WTC11 (cell line): ENCODE data around the gene ARHGAP6. TPM values are rescaled to one million over a fixed set of nuclear protein-coding genes. Genes with fewer than 3 reads are reported as not detected.
A peak's percentile ranks its signal among the peaks of the same experiment; 100 is the strongest.

Source experiments
- ATAC-seq: fragments of 200-7000 bp; cut with Tn5 transposase; 2 replicates; pipeline ENCODE4 v1.10.0; 2021; ENCODE audit warnings: mild to moderate bottlenecking, moderate library complexity
- CTCF ChIA-PET: fragments of 300-600 bp; sonication (Branson Sonifier 250); formaldehyde crosslinking; loops from one replicate; lab custom pipeline; 2021; ENCODE audit warnings: antibody characterized with exemption; lab: Charles Lee
- POLR2A ChIA-PET: fragments of 350-600 bp; sonication (Branson Sonifier 250); formaldehyde crosslinking; loops from one replicate; lab custom pipeline; 2021; ENCODE audit warnings: antibody characterized with exemption; lab: Charles Lee
- DNase-seq: peaks from one replicate; pipeline ENCODE4 v3.0.0; 2021; ENCODE audit warnings: low spot score
- H3K27ac Mint-ChIP-seq: 2 replicates; pipeline ENCODE4 v1.8.0; 2021; ENCODE audit warnings: mixed read lengths
- H3K27me3 Mint-ChIP-seq: 2 replicates; pipeline ENCODE4 v1.8.0; 2021; ENCODE audit warnings: low read depth, mild to moderate bottlenecking, moderate library complexity, mixed read lengths
- H3K36me3 Mint-ChIP-seq: 2 replicates; pipeline ENCODE4 v1.8.0; 2021; ENCODE audit warnings: mixed read lengths
- H3K4me1 Mint-ChIP-seq: 2 replicates; pipeline ENCODE4 v1.8.0; 2022; ENCODE audit warnings: mixed read lengths
- H3K4me3 Mint-ChIP-seq: 2 replicates; pipeline ENCODE4 v1.8.0; 2021; ENCODE audit warnings: mild to moderate bottlenecking, moderate library complexity, mixed read lengths
- H3K9me3 Mint-ChIP-seq: 2 replicates; pipeline ENCODE4 v1.8.0; 2021; ENCODE audit warnings: mixed read lengths
- ATF1 ChIP-seq: sonication (generic); formaldehyde crosslinking; IDR thresholded peaks from 2 replicates; pipeline ENCODE4 v1.8.1; 2023; ENCODE audit warnings: mild to moderate bottlenecking, moderate library complexity, missing genetic modification reagents
- CBFB ChIP-seq: sonication (generic); formaldehyde crosslinking; IDR thresholded peaks from 2 replicates; pipeline ENCODE4 v1.8.1; 2022; ENCODE audit warnings: mild to moderate bottlenecking, low read depth, missing genetic modification reagents
- CREB1 ChIP-seq: sonication (generic); formaldehyde crosslinking; IDR thresholded peaks from 2 replicates; pipeline ENCODE4 v1.8.0; 2023; ENCODE audit warnings: mild to moderate bottlenecking, missing genetic modification reagents
- E2F5 ChIP-seq: sonication (generic); formaldehyde crosslinking; IDR thresholded peaks from 2 replicates; pipeline ENCODE4 v1.8.1; 2022; ENCODE audit warnings: mild to moderate bottlenecking, moderate library complexity, missing genetic modification reagents
- ELF4 ChIP-seq: sonication (generic); formaldehyde crosslinking; IDR thresholded peaks from 2 replicates; pipeline ENCODE4 v1.8.1; 2022; ENCODE audit warnings: low read depth, mild to moderate bottlenecking, moderate library complexity, missing genetic modification reagents
- ERG ChIP-seq: fragments of 250-450 bp; sonication (Bioruptor Pico); IDR thresholded peaks from 2 replicates; pipeline ENCODE4 v1.8.0; 2021; ENCODE audit warnings: mild to moderate bottlenecking
- FOXJ3 ChIP-seq: sonication (generic); formaldehyde crosslinking; IDR thresholded peaks from 2 replicates; pipeline ENCODE4 v1.9.0; 2021; ENCODE audit warnings: missing genetic modification reagents, mild to moderate bottlenecking, borderline replicate concordance
- GTF2I ChIP-seq: fragments of 250-450 bp; sonication (Bioruptor Pico); conservative IDR thresholded peaks from 2 replicates; pipeline ENCODE4 v1.4.0; 2021; ENCODE audit warnings: mild to moderate bottlenecking
- KAT7 ChIP-seq: sonication (generic); formaldehyde crosslinking; IDR thresholded peaks from 2 replicates; pipeline ENCODE4 v1.8.1; 2023; ENCODE audit warnings: missing genetic modification reagents, mild to moderate bottlenecking, borderline replicate concordance
- NFATC4 ChIP-seq: fragments of 250-450 bp; sonication (Bioruptor Pico); IDR thresholded peaks from 2 replicates; pipeline ENCODE4 v1.9.0; 2021; ENCODE audit warnings: mild to moderate bottlenecking
- NFYB ChIP-seq: sonication (generic); formaldehyde crosslinking; conservative IDR thresholded peaks from 2 replicates; pipeline ENCODE4 v1.8.0; 2022; ENCODE audit warnings: low read depth, missing genetic modification reagents
- RELA ChIP-seq: sonication (generic); formaldehyde crosslinking; IDR thresholded peaks from 2 replicates; pipeline ENCODE4 v1.8.1; 2022; ENCODE audit warnings: missing genetic modification reagents, mild to moderate bottlenecking, borderline replicate concordance
- STAT6 ChIP-seq: sonication (generic); formaldehyde crosslinking; conservative IDR thresholded peaks from 2 replicates; pipeline ENCODE4 v1.8.1; 2023; ENCODE audit warnings: mild to moderate bottlenecking, low read depth, missing genetic modification reagents, moderate library complexity
- USF1 ChIP-seq: sonication (generic); formaldehyde crosslinking; IDR thresholded peaks from 2 replicates; pipeline ENCODE4 v1.8.0; 2022; ENCODE audit warnings: mild to moderate bottlenecking, missing genetic modification reagents
- ZMAT4 ChIP-seq: fragments of 250-450 bp; sonication (Bioruptor Pico); IDR thresholded peaks from 2 replicates; pipeline ENCODE4 v1.9.0; 2021; ENCODE audit warnings: mild to moderate bottlenecking
- ZNF138 ChIP-seq: sonication (generic); formaldehyde crosslinking; conservative IDR thresholded peaks from 2 replicates; pipeline ENCODE4 v1.8.1; 2022; ENCODE audit warnings: mild to moderate bottlenecking, moderate library complexity, missing genetic modification reagents
- ZNF232 ChIP-seq: sonication (generic); formaldehyde crosslinking; IDR thresholded peaks from 2 replicates; pipeline ENCODE4 v1.8.0; 2022; ENCODE audit warnings: mild to moderate bottlenecking, missing genetic modification reagents
- ZNF423 ChIP-seq: fragments of 250-450 bp; sonication (Bioruptor Pico); IDR thresholded peaks from 2 replicates; pipeline ENCODE4 v2.1.2; 2022; ENCODE audit warnings: mild to moderate bottlenecking, moderate library complexity
- total RNA-seq: library from RNA; stranded (reverse); gene quantifications from 3 replicates; pipeline ENCODE4 v1.2.3, GENCODE V29; 2021
- TF ChIP-seq, protein P1 (sequence below): sonication (generic); formaldehyde crosslinking; IDR thresholded peaks from 2 replicates; pipeline ENCODE4 v1.8.0; 2022; ENCODE audit warnings: mild to moderate bottlenecking, missing genetic modification reagents
- TF ChIP-seq, protein P2 (sequence below): fragments of 250-450 bp; sonication (Bioruptor Pico); IDR thresholded peaks from 2 replicates; pipeline ENCODE4 v1.9.0; 2021; ENCODE audit warnings: mild to moderate bottlenecking, borderline replicate concordance
- TF ChIP-seq, protein P3 (sequence below): sonication (generic); formaldehyde crosslinking; IDR thresholded peaks from 2 replicates; pipeline ENCODE4 v1.8.1; 2023; ENCODE audit warnings: mild to moderate bottlenecking, missing genetic modification reagents

ARHGAP6 gene
- total RNA-seq, 1 experiment from 2014 or later: 1.0 TPM

GRCh38 chrX:11215191-11215921, 450.4 kb downstream of the ARHGAP6 start (continued):
- TF ChIP-seq, protein P1, sequence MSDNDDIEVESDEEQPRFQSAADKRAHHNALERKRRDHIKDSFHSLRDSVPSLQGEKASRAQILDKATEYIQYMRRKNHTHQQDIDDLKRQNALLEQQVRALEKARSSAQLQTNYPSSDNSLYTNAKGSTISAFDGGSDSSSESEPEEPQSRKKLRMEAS (CRISPR knock-in tag): no peak
- TF ChIP-seq ATF1 (CRISPR knock-in tag) (no peak), ZNF232 (CRISPR knock-in tag) (no peak), CREB1 (no peak), RELA (CRISPR knock-in tag) (no peak), STAT6 (CRISPR knock-in tag) (no peak), ELF4 (CRISPR knock-in tag) (no peak), GTF2I (no peak), ZNF138 (no peak)
- TF ChIP-seq, protein P2, sequence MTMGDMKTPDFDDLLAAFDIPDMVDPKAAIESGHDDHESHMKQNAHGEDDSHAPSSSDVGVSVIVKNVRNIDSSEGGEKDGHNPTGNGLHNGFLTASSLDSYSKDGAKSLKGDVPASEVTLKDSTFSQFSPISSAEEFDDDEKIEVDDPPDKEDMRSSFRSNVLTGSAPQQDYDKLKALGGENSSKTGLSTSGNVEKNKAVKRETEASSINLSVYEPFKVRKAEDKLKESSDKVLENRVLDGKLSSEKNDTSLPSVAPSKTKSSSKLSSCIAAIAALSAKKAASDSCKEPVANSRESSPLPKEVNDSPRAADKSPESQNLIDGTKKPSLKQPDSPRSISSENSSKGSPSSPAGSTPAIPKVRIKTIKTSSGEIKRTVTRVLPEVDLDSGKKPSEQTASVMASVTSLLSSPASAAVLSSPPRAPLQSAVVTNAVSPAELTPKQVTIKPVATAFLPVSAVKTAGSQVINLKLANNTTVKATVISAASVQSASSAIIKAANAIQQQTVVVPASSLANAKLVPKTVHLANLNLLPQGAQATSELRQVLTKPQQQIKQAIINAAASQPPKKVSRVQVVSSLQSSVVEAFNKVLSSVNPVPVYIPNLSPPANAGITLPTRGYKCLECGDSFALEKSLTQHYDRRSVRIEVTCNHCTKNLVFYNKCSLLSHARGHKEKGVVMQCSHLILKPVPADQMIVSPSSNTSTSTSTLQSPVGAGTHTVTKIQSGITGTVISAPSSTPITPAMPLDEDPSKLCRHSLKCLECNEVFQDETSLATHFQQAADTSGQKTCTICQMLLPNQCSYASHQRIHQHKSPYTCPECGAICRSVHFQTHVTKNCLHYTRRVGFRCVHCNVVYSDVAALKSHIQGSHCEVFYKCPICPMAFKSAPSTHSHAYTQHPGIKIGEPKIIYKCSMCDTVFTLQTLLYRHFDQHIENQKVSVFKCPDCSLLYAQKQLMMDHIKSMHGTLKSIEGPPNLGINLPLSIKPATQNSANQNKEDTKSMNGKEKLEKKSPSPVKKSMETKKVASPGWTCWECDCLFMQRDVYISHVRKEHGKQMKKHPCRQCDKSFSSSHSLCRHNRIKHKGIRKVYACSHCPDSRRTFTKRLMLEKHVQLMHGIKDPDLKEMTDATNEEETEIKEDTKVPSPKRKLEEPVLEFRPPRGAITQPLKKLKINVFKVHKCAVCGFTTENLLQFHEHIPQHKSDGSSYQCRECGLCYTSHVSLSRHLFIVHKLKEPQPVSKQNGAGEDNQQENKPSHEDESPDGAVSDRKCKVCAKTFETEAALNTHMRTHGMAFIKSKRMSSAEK (CRISPR knock-in tag): no peak
- TF ChIP-seq, all 79 proteins: peak for 0

- H3K36me3 Mint-ChIP-seq: no peaks in the 10 kb centered on the region
- no peak for TF ChIP-seq NFATC4 (CRISPR knock-in tag)
- no peak for TF ChIP-seq ZNF232 (CRISPR knock-in tag)
- no peak for TF ChIP-seq CBFB (CRISPR knock-in tag)
- no peak for TF ChIP-seq E2F5 (CRISPR knock-in tag)
- no peak for TF ChIP-seq ZNF423 (CRISPR knock-in tag)
- no peak for TF ChIP-seq NFYB
- TF ChIP-seq ERG: no peak
- TF ChIP-seq ZMAT4: no peak
- TF ChIP-seq, protein P3, sequence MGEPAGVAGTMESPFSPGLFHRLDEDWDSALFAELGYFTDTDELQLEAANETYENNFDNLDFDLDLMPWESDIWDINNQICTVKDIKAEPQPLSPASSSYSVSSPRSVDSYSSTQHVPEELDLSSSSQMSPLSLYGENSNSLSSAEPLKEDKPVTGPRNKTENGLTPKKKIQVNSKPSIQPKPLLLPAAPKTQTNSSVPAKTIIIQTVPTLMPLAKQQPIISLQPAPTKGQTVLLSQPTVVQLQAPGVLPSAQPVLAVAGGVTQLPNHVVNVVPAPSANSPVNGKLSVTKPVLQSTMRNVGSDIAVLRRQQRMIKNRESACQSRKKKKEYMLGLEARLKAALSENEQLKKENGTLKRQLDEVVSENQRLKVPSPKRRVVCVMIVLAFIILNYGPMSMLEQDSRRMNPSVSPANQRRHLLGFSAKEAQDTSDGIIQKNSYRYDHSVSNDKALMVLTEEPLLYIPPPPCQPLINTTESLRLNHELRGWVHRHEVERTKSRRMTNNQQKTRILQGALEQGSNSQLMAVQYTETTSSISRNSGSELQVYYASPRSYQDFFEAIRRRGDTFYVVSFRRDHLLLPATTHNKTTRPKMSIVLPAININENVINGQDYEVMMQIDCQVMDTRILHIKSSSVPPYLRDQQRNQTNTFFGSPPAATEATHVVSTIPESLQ (CRISPR knock-in tag): no peak
- TF ChIP-seq KAT7 (CRISPR knock-in tag): no peak
- TF ChIP-seq USF1: no peak
- no peak for TF ChIP-seq FOXJ3 (CRISPR knock-in tag)
Measured at GRCh38 chrX:11214346-11215190, 451.2 kb downstream of the ARHGAP6 start.

More at GRCh38 chrX:11214346-11215190, 451.2 kb downstream of the ARHGAP6 start:
- CTCF ChIA-PET: interaction anchor here (0.6 to 1.9 kb wide), 9 partner anchors 8 to 166 kb away, joined by 3 to 9 read pairs (median 3); no protein-coding TSS in a partner anchor
- DNase-seq (no peak), ATAC-seq (peak; percentile 12; the same call in 1 of the 2 replicates)
- H3K27me3 Mint-ChIP-seq: no peaks in the 10 kb centered on the region
- H3K4me3 Mint-ChIP-seq: no peak overlapping the region
- POLR2A ChIA-PET: no interaction called here
- no peaks in the 10 kb centered on the region for H3K4me1 Mint-ChIP-seq
- no peak overlapping the region for H3K27ac Mint-ChIP-seq
- peaks cover 9% of the 10 kb centered on the region for H3K9me3 Mint-ChIP-seq
